GM10248 (cell line): Measurements from ENCODE around the gene KLK11.

Source experiments
- CTCF ChIA-PET: fragments of 300-600 bp; sonication (Branson Sonifier 250); formaldehyde crosslinking; extraction: SDS; loops from one replicate; lab custom pipeline; 2021; ENCODE audit warnings: antibody characterized with exemption; lab: Yijun Ruan, JAX
- POLR2A ChIA-PET: fragments of 350-650 bp; sonication (Branson Sonifier 250); formaldehyde crosslinking; extraction: SDS; loops from one replicate; lab custom pipeline; 2020; ENCODE audit warnings: antibody characterized with exemption; lab: Yijun Ruan, JAX
- DNase-seq: peaks from one replicate; pipeline ENCODE4 v3.0.0; 2012; ENCODE audit errors: extremely low spot score
- TF ChIP-seq, protein P1 (sequence below): IDR thresholded peaks from 2 replicates; pipeline ENCODE4 v1.5.1; 2012; ENCODE audit warnings: mild to moderate bottlenecking, low read depth; ENCODE audit errors: extremely low read depth, missing control alignments, control extremely low read depth

The KLK11 gene

GRCh38 chr19:51047031-51047335 lies 20.6 kb upstream of the KLK11 start:
- DNase-seq = no peak
- POLR2A ChIA-PET = no interaction called here
- CTCF ChIA-PET = no interaction called here
- TF ChIP-seq, protein P1, sequence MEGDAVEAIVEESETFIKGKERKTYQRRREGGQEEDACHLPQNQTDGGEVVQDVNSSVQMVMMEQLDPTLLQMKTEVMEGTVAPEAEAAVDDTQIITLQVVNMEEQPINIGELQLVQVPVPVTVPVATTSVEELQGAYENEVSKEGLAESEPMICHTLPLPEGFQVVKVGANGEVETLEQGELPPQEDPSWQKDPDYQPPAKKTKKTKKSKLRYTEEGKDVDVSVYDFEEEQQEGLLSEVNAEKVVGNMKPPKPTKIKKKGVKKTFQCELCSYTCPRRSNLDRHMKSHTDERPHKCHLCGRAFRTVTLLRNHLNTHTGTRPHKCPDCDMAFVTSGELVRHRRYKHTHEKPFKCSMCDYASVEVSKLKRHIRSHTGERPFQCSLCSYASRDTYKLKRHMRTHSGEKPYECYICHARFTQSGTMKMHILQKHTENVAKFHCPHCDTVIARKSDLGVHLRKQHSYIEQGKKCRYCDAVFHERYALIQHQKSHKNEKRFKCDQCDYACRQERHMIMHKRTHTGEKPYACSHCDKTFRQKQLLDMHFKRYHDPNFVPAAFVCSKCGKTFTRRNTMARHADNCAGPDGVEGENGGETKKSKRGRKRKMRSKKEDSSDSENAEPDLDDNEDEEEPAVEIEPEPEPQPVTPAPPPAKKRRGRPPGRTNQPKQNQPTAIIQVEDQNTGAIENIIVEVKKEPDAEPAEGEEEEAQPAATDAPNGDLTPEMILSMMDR = no peak

DNA sequence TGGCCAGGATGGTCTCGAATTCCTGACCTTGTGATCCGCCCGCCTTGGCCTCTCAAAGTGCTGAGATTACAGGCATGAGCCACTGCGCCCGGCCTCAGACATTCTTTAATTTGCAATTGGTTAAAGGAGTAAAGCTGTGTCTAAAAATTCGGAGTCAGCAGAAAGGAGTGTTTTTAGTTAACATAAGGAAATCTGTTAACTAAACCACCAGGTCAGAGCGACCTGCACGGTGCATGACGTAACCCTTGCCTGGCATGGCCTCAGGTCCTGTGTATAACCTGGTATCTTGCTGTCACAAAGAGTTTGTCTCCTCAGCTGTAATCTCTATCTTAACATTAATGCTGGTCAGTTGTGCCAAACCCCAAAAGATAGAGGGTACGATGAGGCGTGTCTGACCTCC lies 17.9 kb upstream of the KLK11 start:
- ChIA-PET POLR2A (no interaction called here), CTCF (interaction anchor here (1.2 kb wide), 1 partner anchor 23 kb away, joined by 5 read pairs; no protein-coding TSS in a partner anchor)
- TF ChIP-seq, protein P1 = no peak
- DNase-seq = no peak

DNA sequence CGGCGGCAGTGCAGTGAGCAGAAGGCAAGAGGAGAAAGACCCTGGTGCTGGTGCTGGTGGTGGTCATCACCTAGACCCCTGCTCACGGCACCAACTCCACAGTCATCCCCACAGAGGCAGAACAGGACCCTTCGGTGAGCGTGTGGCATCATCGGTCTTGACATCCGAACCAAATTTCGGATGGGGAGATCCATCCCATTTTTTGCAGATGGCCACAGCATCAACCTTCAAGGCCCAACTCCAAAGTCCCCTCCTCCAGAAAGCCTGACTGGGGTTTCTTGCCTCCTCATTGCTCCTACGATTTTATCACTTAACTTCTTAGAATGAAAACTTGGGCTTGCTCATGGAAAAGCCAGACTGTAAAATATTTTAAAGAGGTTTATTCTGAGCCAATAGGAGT lies 17.1 kb upstream of the KLK11 start:
- ChIA-PET POLR2A (no interaction called here), CTCF (interaction anchor here (1.2 kb wide), 1 partner anchor 22 kb away, joined by 5 read pairs; no protein-coding TSS in a partner anchor)
- no peak for DNase-seq
- TF ChIP-seq, protein P1 = no peak

DNA sequence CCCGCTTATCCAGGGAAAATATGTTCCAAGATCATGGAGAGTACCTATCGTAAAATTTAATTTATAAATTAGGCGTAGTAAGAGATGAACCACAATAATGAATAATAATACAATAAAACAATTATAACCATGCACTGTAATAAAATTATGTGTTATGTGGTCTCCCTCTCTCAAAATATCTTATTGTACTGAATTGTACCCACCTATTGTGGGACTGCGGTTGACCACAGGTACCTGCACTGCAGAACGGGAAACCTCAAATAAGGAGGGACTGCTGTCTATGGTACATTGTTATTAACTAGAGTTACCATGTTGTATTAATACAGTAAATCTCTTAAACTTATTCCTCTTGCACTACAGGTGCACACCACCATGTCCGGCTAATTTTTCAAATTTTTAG lies 13.7 kb upstream of the KLK11 start:
- ChIA-PET CTCF (no interaction called here), POLR2A (no interaction called here)
- TF ChIP-seq, protein P1 = no peak
- no peak for DNase-seq

- POLR2A ChIA-PET = no interaction called here
- CTCF ChIA-PET = no interaction called here
- TF ChIP-seq, protein P1 = no peak
- DNase-seq = no peak
Observed at GRCh38 chr19:51036519-51036918, 10.1 kb upstream of the KLK11 start.

DNA sequence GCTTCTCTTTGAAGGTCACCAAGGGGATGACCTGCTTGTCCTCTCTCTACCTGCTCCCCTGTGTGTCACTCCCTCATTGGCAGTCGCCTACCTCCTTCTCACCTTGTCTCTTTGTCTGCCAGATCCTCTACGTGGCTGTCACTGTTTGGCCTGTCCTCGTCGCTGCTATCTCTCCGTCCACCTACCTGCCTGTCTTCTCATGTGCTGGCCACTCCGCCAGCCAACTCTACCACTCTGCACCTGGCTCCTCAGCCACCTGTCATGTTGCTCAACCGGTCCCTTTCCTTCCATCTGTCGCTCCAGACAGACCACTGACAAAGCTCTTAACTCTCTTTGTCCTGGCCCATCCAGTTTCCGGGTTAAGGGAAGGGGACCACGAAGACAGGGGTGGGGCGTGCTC lies 8.3 kb upstream of the KLK11 start, which contains the start of gene KLK12:
KLK12 (minus strand) TSS at position 299 of the 400 bp plus-strand sequence. CDS start 381 bp downstream, outside the sequence.
- CTCF ChIA-PET = no interaction called here
- POLR2A ChIA-PET = no interaction called here
- TF ChIP-seq, protein P1 = no peak
- DNase-seq = no peak

DNA sequence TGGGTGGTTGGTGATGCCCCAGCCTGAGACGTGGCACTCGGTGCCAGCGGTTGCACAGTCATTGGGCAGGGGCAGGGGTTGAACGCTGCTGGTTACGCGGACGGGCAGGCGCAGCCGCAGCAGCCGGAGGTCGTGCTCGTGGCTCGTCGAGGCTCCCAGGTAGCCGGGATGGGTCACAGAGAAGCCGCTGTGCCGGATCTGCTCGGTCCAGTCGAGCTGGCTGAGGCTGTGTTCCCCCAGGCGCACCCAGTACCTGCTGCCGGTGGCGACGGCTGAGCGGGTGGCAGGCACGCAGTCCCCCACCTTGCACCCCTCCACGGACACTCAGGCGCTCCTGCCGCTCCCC lies 5.4 kb upstream of the KLK11 start:
- POLR2A ChIA-PET = no interaction called here
- TF ChIP-seq, protein P1 = no peak
- CTCF ChIA-PET = no interaction called here
- DNase-seq = no peak
